ENCODE data around the gene ABCF2.

GRCh38 chr7:151206914-151207313 lies 20.1 kb downstream of the ABCF2 start:
- TF ChIP-seq, protein P1, sequence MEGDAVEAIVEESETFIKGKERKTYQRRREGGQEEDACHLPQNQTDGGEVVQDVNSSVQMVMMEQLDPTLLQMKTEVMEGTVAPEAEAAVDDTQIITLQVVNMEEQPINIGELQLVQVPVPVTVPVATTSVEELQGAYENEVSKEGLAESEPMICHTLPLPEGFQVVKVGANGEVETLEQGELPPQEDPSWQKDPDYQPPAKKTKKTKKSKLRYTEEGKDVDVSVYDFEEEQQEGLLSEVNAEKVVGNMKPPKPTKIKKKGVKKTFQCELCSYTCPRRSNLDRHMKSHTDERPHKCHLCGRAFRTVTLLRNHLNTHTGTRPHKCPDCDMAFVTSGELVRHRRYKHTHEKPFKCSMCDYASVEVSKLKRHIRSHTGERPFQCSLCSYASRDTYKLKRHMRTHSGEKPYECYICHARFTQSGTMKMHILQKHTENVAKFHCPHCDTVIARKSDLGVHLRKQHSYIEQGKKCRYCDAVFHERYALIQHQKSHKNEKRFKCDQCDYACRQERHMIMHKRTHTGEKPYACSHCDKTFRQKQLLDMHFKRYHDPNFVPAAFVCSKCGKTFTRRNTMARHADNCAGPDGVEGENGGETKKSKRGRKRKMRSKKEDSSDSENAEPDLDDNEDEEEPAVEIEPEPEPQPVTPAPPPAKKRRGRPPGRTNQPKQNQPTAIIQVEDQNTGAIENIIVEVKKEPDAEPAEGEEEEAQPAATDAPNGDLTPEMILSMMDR (optimal IDR thresholded peaks at IDR 0.05 in 1 of 3, IDR thresholded peaks at IDR 0.05 in 1 of 3, conservative IDR thresholded peaks at IDR 0.05 in 1 of 3; ENCODE audit: extremely low read depth in 1 of 3, insufficient read depth in 2 of 3, low read length in 3 of 3), result no peak
- TF ChIP-seq EZH2 (IDR thresholded peaks at IDR 0.05; ENCODE audit: low read length), result no peak

Data from keratinocyte (primary cell).